Fibroblast of lung (primary cell): ENCODE data around the gene OR1M1. TPM values are rescaled to one million over a fixed set of nuclear protein-coding genes. Genes with fewer than 3 reads are reported as not detected.

Experiments
- DNase-seq, 2 donors: peaks; one replicate each; pipeline versions ENCODE4 v3.0.0 to v3.0.0-alpha.2; 2010; ENCODE audit warnings: low read depth in 2 of 2
- H2AFZ ChIP-seq: 2 replicates; pipeline ENCODE4 v1.5.1; 2012; ENCODE audit warnings: low read length, control low read depth, inconsistent platforms
- H3K27ac ChIP-seq: 2 replicates; pipeline ENCODE4 v1.5.1; 2011; ENCODE audit warnings: low read length, control low read depth; ENCODE audit not compliant: insufficient read depth
- H3K27me3 ChIP-seq: 2 replicates; pipeline ENCODE4 v1.5.1; 2011; ENCODE audit warnings: mild to moderate bottlenecking, low read length; ENCODE audit not compliant: control insufficient read depth, insufficient read depth
- H3K36me3 ChIP-seq: 2 replicates; pipeline ENCODE4 v1.5.1; 2011; ENCODE audit warnings: low read length; ENCODE audit not compliant: control insufficient read depth, insufficient read depth
- H3K4me1 ChIP-seq: 2 replicates; pipeline ENCODE4 v1.5.1; 2011; ENCODE audit warnings: low read length; ENCODE audit not compliant: control insufficient read depth, insufficient read depth; ENCODE audit errors: extremely low read depth
- H3K4me2 ChIP-seq: 2 replicates; pipeline ENCODE4 v1.5.1; 2011; ENCODE audit warnings: low read length, control low read depth; ENCODE audit not compliant: insufficient read depth; ENCODE audit errors: extremely low read depth
- H3K4me3 ChIP-seq, 4 experiments: fragments of 200-600 bp in 1 of 4; sonication (generic) in 1 of 4; replicated peaks in 1 of 4; 2 replicates each; pipeline ENCODE4 v1.5.1; 2011 to 2016; ENCODE audit warnings: low read length in 4 of 4, low read depth in 3 of 4, mild to moderate bottlenecking in 3 of 4, control low read depth in 2 of 4, inconsistent platforms in 1 of 4, mixed read lengths in 1 of 4; ENCODE audit not compliant: insufficient read depth in 1 of 4; ENCODE audit errors: control extremely low read depth in 1 of 4
- H3K79me2 ChIP-seq: 2 replicates; pipeline ENCODE4 v1.5.1; 2012; ENCODE audit warnings: mild to moderate bottlenecking, low read length, inconsistent platforms; ENCODE audit not compliant: control insufficient read depth, insufficient read depth
- H3K9ac ChIP-seq: 2 replicates; pipeline ENCODE4 v1.5.1; 2011; ENCODE audit warnings: mild to moderate bottlenecking, low read length, control low read depth; ENCODE audit not compliant: insufficient read depth
- H3K9me3 ChIP-seq: 2 replicates; pipeline ENCODE4 v1.5.1; 2012; ENCODE audit warnings: low read depth, low read length; ENCODE audit not compliant: control insufficient read depth, insufficient read depth
- H4K20me1 ChIP-seq: 2 replicates; pipeline ENCODE4 v1.5.1; 2011; ENCODE audit warnings: low read length; ENCODE audit not compliant: control insufficient read depth, insufficient read depth; ENCODE audit errors: extremely low read depth
- CTCF ChIP-seq, 2 donors: IDR thresholded peaks in 1 of 2; conservative IDR thresholded peaks in 1 of 2; 1 replicate in 1 of 2; 2 replicates in 1 of 2; pipeline ENCODE4 v1.5.1; 2011 to 2012; ENCODE audit warnings: low read length in 2 of 2, control low read depth in 1 of 2, inconsistent platforms in 1 of 2, low read depth in 1 of 2, mild to moderate bottlenecking in 1 of 2
- EZH2 ChIP-seq: IDR thresholded peaks from 2 replicates; pipeline ENCODE4 v1.5.1; 2012; ENCODE audit warnings: low read length, control low read depth, mild to moderate bottlenecking; ENCODE audit errors: missing control alignments
- polyA plus RNA-seq, 2 donors: library from polyadenylated mRNA; depleted of rRNA in 1 of 2; stranded (reverse) in 1 of 2; unstranded in 1 of 2; fragments of >200 nt; gene quantifications; 2 replicates each; pipeline ENCODE4 v1.2.1, GENCODE V29; 2011 to 2012; ENCODE audit warnings: missing spikeins in 1 of 2
- total RNA-seq: library from RNA; depleted of rRNA; stranded (reverse); fragments of >200 nt; gene quantifications from 2 replicates; pipeline ENCODE4 v1.2.1, GENCODE V29; 2014

OR1M1 gene
- total and polyA plus RNA-seq, 2 donors (not counting 1 experiment from before 2014, with no cell fraction given): not detected

- H3K4me3 ChIP-seq: no peak overlapping the region
- H3K27me3 ChIP-seq: no peaks in the 10 kb centered on the region
- no peak for TF ChIP-seq EZH2
- no peak for TF ChIP-seq CTCF (conservative IDR thresholded peaks at IDR 0.05 in 1 of 2, IDR thresholded peaks at IDR 0.05 in 1 of 2; ENCODE audit: low read depth in 1 of 2, low read length in 2 of 2)
- no peaks in the 10 kb centered on the region for H3K79me2 ChIP-seq
- no peak overlapping the region for H2AFZ ChIP-seq
- no peaks in the 10 kb centered on the region for H3K4me1 ChIP-seq
- no peaks in the 10 kb centered on the region for H3K9me3 ChIP-seq
- H3K9ac ChIP-seq: no peak overlapping the region
- no peak overlapping the region for H3K4me2 ChIP-seq
- DNase-seq: no peak
- H4K20me1 ChIP-seq: no peaks in the 10 kb centered on the region
- no peaks in the 10 kb centered on the region for H3K36me3 ChIP-seq
- H3K27ac ChIP-seq: no peak overlapping the region
Observed at GRCh38 chr19:9057505-9058258, 29.2 kb upstream of the OR1M1 start.

- H3K4me1 ChIP-seq: no peaks in the 10 kb centered on the region
- no peak overlapping the region for H2AFZ ChIP-seq
- no peak overlapping the region for H3K9ac ChIP-seq
- H3K9me3 ChIP-seq: no peaks in the 10 kb centered on the region
- no peak overlapping the region for H3K4me2 ChIP-seq
- TF ChIP-seq EZH2 (no peak), CTCF (conservative IDR thresholded peaks at IDR 0.05 in 1 of 2, IDR thresholded peaks at IDR 0.05 in 1 of 2; ENCODE audit: low read depth in 1 of 2, low read length in 2 of 2) (no peak)
- no peaks in the 10 kb centered on the region for H3K79me2 ChIP-seq
- DNase-seq: peak in 1 of 2 donors; percentile 87
- H4K20me1 ChIP-seq: no peaks in the 10 kb centered on the region
- no peak overlapping the region for H3K4me3 ChIP-seq
- no peaks in the 10 kb centered on the region for H3K27me3 ChIP-seq
- no peak overlapping the region for H3K27ac ChIP-seq
- H3K36me3 ChIP-seq: no peaks in the 10 kb centered on the region
Observed at GRCh38 chr19:9058905-9059667, 27.8 kb upstream of the OR1M1 start.

DNA sequence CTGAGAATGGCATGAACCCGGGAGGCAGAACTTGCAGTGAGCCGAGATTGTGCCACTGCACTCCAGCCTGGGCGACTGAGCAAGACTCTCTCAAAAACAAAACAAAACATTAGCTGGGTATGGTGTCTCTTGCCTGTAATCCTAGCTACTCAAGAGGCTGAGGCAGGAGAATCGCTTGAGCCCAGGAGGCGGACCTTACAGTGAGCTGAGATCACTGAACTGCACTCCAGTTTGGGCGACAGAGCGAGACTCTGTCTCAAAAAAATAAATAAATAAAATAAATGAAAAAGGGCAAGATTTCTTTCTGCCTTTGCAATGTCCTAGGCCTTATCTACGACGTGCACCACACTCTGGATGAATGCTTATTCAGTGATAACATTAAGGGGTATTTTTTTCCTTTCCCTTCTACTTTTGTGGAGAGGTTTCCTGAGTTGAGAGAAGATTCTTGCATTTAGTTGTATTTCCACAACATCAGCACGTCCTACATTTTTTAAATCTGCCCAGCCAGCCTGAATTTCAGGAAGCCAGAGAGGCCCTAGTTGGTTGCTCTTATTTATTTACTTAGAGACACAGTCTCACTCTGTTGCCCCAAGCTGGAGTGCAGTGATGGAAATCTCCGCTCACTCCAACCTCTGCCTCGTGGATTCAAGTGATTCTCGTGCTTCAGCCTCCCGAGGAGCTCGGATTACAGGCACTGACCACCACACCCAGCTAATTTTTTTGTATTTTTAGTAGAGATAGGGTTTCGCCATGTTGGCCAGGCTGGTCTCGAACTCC, 26.1 kb upstream of the OR1M1 start:
- Histone ChIP-seq H3K36me3 (no peaks in the 10 kb centered on the region), H3K79me2 (no peaks in the 10 kb centered on the region), H3K4me3 (no peak overlapping the region), H3K9ac (no peak overlapping the region), H3K4me2 (no peak overlapping the region), H3K9me3 (no peaks in the 10 kb centered on the region), H3K27ac (no peak overlapping the region), H3K4me1 (no peaks in the 10 kb centered on the region), H3K27me3 (no peaks in the 10 kb centered on the region), H2AFZ (no peak overlapping the region), H4K20me1 (no peaks in the 10 kb centered on the region)
- TF ChIP-seq EZH2 (no peak), CTCF (conservative IDR thresholded peaks at IDR 0.05 in 1 of 2, IDR thresholded peaks at IDR 0.05 in 1 of 2; ENCODE audit: low read depth in 1 of 2, low read length in 2 of 2) (no peak)
- DNase-seq: peak in 1 of 2 donors; percentile 29
